ENCODE results near the gene PTPRK. TPM values are rescaled to one million over a fixed set of nuclear protein-coding genes. Genes with fewer than 3 reads are reported as not detected.

Gene PTPRK
- total and polyA plus RNA-seq, 2 of the 8 experiments (the other 6 are each of a cell fraction or from before 2014, with no cell fraction given), result 11.4 to 47.3 TPM

DNA sequence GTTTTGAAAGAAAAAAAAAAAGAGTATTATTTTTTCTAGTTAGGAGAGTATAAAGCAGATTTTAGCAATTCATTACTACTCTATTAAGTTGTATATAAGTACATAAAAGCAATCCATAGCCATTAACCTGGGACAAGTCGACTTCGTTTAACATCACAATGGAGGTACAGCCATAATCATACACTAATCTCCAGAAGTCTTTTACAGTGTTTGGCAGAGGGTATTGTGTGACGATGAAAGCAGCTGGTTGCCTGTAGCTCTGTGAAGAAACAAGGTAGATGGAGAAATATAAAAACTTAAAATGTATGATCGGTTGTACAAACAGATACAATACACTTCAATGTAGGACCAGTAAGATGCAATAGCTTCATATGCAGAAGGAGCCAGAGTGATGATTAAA is 543.6 kb downstream of the PTPRK start (continued):
- TF ChIP-seq, protein P1, sequence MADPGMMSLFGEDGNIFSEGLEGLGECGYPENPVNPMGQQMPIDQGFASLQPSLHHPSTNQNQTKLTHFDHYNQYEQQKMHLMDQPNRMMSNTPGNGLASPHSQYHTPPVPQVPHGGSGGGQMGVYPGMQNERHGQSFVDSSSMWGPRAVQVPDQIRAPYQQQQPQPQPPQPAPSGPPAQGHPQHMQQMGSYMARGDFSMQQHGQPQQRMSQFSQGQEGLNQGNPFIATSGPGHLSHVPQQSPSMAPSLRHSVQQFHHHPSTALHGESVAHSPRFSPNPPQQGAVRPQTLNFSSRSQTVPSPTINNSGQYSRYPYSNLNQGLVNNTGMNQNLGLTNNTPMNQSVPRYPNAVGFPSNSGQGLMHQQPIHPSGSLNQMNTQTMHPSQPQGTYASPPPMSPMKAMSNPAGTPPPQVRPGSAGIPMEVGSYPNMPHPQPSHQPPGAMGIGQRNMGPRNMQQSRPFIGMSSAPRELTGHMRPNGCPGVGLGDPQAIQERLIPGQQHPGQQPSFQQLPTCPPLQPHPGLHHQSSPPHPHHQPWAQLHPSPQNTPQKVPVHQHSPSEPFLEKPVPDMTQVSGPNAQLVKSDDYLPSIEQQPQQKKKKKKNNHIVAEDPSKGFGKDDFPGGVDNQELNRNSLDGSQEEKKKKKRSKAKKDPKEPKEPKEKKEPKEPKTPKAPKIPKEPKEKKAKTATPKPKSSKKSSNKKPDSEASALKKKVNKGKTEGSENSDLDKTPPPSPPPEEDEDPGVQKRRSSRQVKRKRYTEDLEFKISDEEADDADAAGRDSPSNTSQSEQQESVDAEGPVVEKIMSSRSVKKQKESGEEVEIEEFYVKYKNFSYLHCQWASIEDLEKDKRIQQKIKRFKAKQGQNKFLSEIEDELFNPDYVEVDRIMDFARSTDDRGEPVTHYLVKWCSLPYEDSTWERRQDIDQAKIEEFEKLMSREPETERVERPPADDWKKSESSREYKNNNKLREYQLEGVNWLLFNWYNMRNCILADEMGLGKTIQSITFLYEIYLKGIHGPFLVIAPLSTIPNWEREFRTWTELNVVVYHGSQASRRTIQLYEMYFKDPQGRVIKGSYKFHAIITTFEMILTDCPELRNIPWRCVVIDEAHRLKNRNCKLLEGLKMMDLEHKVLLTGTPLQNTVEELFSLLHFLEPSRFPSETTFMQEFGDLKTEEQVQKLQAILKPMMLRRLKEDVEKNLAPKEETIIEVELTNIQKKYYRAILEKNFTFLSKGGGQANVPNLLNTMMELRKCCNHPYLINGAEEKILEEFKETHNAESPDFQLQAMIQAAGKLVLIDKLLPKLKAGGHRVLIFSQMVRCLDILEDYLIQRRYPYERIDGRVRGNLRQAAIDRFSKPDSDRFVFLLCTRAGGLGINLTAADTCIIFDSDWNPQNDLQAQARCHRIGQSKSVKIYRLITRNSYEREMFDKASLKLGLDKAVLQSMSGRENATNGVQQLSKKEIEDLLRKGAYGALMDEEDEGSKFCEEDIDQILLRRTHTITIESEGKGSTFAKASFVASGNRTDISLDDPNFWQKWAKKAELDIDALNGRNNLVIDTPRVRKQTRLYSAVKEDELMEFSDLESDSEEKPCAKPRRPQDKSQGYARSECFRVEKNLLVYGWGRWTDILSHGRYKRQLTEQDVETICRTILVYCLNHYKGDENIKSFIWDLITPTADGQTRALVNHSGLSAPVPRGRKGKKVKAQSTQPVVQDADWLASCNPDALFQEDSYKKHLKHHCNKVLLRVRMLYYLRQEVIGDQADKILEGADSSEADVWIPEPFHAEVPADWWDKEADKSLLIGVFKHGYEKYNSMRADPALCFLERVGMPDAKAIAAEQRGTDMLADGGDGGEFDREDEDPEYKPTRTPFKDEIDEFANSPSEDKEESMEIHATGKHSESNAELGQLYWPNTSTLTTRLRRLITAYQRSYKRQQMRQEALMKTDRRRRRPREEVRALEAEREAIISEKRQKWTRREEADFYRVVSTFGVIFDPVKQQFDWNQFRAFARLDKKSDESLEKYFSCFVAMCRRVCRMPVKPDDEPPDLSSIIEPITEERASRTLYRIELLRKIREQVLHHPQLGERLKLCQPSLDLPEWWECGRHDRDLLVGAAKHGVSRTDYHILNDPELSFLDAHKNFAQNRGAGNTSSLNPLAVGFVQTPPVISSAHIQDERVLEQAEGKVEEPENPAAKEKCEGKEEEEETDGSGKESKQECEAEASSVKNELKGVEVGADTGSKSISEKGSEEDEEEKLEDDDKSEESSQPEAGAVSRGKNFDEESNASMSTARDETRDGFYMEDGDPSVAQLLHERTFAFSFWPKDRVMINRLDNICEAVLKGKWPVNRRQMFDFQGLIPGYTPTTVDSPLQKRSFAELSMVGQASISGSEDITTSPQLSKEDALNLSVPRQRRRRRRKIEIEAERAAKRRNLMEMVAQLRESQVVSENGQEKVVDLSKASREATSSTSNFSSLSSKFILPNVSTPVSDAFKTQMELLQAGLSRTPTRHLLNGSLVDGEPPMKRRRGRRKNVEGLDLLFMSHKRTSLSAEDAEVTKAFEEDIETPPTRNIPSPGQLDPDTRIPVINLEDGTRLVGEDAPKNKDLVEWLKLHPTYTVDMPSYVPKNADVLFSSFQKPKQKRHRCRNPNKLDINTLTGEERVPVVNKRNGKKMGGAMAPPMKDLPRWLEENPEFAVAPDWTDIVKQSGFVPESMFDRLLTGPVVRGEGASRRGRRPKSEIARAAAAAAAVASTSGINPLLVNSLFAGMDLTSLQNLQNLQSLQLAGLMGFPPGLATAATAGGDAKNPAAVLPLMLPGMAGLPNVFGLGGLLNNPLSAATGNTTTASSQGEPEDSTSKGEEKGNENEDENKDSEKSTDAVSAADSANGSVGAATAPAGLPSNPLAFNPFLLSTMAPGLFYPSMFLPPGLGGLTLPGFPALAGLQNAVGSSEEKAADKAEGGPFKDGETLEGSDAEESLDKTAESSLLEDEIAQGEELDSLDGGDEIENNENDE (IDR thresholded peaks at IDR 0.05; ENCODE audit: insufficient replicate concordance, low read length), result no peak
- no peak for TF ChIP-seq CREB1 (IDR thresholded peaks at IDR 0.05)
- TF ChIP-seq FOSL1 (IDR thresholded peaks at IDR 0.05; ENCODE audit: insufficient read depth, low read depth, low read length), result no peak
- no peak for TF ChIP-seq SP4 (IDR thresholded peaks at IDR 0.05; ENCODE audit: low read length)
- TF ChIP-seq JUND (IDR thresholded peaks at IDR 0.05; ENCODE audit: low read length), result no peak
- TF ChIP-seq RXRA (IDR thresholded peaks at IDR 0.05; ENCODE audit: insufficient read depth, low read depth, low read length), result no peak
- TF ChIP-seq RNF2 (IDR thresholded peaks at IDR 0.05; ENCODE audit: borderline replicate concordance, low read depth, low read length, missing control alignments, poor library complexity, severe bottlenecking), result no peak
- TF ChIP-seq TCF12 (IDR thresholded peaks at IDR 0.05; ENCODE audit: low read depth, low read length), result no peak
- no peak for TF ChIP-seq ZNF274 (IDR thresholded peaks at IDR 0.05; ENCODE audit: borderline replicate concordance, extremely low read depth, low read length)
